Tibial nerve (tissue), 4 donors: ENCODE results near the gene LRPPRC. TPM values are rescaled to one million over a fixed set of nuclear protein-coding genes. Genes with fewer than 3 reads are reported as not detected.

Source experiments
- DNase-seq, 2 donors: peaks; one replicate each; pipeline ENCODE4 v3.0.0-alpha.2; 2019; ENCODE audit warnings: low spot score in 2 of 2
- H3K27ac ChIP-seq, 4 donors: fragments of 200-600 bp; sonication (generic) in 3 of 4; one replicate each; pipeline ENCODE4 v1.5.1; 2017 to 2019; ENCODE audit warnings: mild to moderate bottlenecking in 1 of 4
- H3K27me3 ChIP-seq, 2 donors: fragments of 200-600 bp; sonication (generic) in 1 of 2; one replicate each; pipeline versions ENCODE4 v1.5.1 to v1.6.0; 2017 to 2019
- H3K36me3 ChIP-seq, 3 donors: fragments of 200-600 bp; sonication (generic); one replicate each; pipeline ENCODE4 v1.5.1; 2018 to 2019
- H3K4me1 ChIP-seq, 4 donors: fragments of 200-600 bp; sonication (generic) in 3 of 4; one replicate each; pipeline ENCODE4 v1.5.1; 2017 to 2019
- H3K4me3 ChIP-seq, 4 donors: fragments of 200-600 bp; sonication (generic) in 3 of 4; one replicate each; pipeline ENCODE4 v1.5.1; 2017 to 2019; ENCODE audit warnings: mild to moderate bottlenecking in 1 of 4, moderate library complexity in 1 of 4
- H3K9me3 ChIP-seq, 4 donors: fragments of 200-600 bp; sonication (generic) in 3 of 4; one replicate each; pipeline ENCODE4 v1.5.1; 2017 to 2019
- EP300 ChIP-seq, 2 donors: sonication (generic); formaldehyde crosslinking; IDR thresholded peaks; one replicate each; pipeline ENCODE4 v1.6.1; 2017; ENCODE audit warnings: antibody characterized with exemption in 2 of 2, mild to moderate bottlenecking in 1 of 2
- POLR2A ChIP-seq, 2 donors: fragments of 450-650 bp; IDR thresholded peaks; one replicate each; pipeline ENCODE4 v1.6.1; 2017; ENCODE audit warnings: antibody characterized with exemption in 2 of 2, mild to moderate bottlenecking in 2 of 2, moderate library complexity in 2 of 2
- WGBS, 2 donors: methylation state at CpG; one replicate each; pipeline ENCODE4 v1.1.5; 2018; 5-methylcytosine and 5-hydroxymethylcytosine counted together
- total RNA-seq, 4 donors: library from RNA; depleted of rRNA; stranded (reverse); fragments of >200 nt; gene quantifications; one replicate each; pipeline ENCODE4 v1.1.0, GENCODE V29; 2016
- TF ChIP-seq, protein P1 (sequence below), 5 experiments: fragments of 200-600 bp in 3 of 5; fragments of 450-650 bp in 2 of 5; sonication (generic) in 3 of 5; IDR thresholded peaks; one replicate each; pipeline ENCODE4 v1.5.1; 2016 to 2019; ENCODE audit warnings: antibody characterized with exemption in 5 of 5, mild to moderate bottlenecking in 3 of 5, moderate library complexity in 2 of 5

Gene LRPPRC
- total RNA-seq, 4 donors from 2014 or later = 42.2 to 53.4 (median 49.7) TPM

DNA sequence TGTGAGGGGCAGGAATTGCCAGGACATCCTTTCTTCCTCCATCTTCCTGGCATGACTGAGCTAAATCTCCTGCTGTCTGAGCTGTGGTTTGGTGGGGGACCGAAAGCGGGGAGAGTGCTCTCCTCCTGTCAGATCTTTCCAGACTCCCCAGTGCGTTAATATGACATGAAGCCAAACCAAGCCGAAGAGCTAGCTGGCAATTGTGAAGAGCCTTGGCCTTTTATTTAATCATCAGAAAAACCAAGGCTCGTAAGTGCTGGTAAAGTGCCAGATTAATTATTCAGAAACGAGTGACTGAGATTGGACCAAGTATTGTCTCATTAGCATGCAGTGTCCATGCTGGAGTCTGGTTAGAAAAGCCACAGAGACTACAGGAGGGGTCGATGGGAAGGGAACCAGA lies 14.5 kb upstream of the LRPPRC start:
- Histone ChIP-seq H3K4me1 (no peaks in the 10 kb centered on the region), H3K27me3 (no peaks in the 10 kb centered on the region), H3K27ac (no peak overlapping the region), H3K4me3 (no peak overlapping the region), H3K36me3 (no peaks in the 10 kb centered on the region), H3K9me3 (no peaks in the 10 kb centered on the region)
- TF ChIP-seq POLR2A (IDR thresholded peaks at IDR 0.05) = no peak
- no peak for TF ChIP-seq EP300 (IDR thresholded peaks at IDR 0.05)
- TF ChIP-seq, protein P1, sequence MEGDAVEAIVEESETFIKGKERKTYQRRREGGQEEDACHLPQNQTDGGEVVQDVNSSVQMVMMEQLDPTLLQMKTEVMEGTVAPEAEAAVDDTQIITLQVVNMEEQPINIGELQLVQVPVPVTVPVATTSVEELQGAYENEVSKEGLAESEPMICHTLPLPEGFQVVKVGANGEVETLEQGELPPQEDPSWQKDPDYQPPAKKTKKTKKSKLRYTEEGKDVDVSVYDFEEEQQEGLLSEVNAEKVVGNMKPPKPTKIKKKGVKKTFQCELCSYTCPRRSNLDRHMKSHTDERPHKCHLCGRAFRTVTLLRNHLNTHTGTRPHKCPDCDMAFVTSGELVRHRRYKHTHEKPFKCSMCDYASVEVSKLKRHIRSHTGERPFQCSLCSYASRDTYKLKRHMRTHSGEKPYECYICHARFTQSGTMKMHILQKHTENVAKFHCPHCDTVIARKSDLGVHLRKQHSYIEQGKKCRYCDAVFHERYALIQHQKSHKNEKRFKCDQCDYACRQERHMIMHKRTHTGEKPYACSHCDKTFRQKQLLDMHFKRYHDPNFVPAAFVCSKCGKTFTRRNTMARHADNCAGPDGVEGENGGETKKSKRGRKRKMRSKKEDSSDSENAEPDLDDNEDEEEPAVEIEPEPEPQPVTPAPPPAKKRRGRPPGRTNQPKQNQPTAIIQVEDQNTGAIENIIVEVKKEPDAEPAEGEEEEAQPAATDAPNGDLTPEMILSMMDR (IDR thresholded peaks at IDR 0.05) = no peak
- no peak for DNase-seq
- 44 to 65% methylated on average over 7 of the region's 7 CpGs for WGBS, 2 donors

GRCh38 chr2:44009136-44009735 lies 13.4 kb upstream of the LRPPRC start:
- 64 to 73% methylated on average over 3 of the region's 3 CpGs for WGBS, 2 donors
- no peak overlapping the region for H3K4me3 ChIP-seq
- H3K9me3 ChIP-seq = no peaks in the 10 kb centered on the region
- H3K27ac ChIP-seq = no peak overlapping the region
- H3K36me3 ChIP-seq = no peaks in the 10 kb centered on the region
- DNase-seq = no peak
- H3K27me3 ChIP-seq = no peaks in the 10 kb centered on the region
- TF ChIP-seq POLR2A (IDR thresholded peaks at IDR 0.05) (no peak), EP300 (IDR thresholded peaks at IDR 0.05) (no peak)
- TF ChIP-seq, protein P1 (IDR thresholded peaks at IDR 0.05) = no peak
- H3K4me1 ChIP-seq = no peaks in the 10 kb centered on the region

DNA sequence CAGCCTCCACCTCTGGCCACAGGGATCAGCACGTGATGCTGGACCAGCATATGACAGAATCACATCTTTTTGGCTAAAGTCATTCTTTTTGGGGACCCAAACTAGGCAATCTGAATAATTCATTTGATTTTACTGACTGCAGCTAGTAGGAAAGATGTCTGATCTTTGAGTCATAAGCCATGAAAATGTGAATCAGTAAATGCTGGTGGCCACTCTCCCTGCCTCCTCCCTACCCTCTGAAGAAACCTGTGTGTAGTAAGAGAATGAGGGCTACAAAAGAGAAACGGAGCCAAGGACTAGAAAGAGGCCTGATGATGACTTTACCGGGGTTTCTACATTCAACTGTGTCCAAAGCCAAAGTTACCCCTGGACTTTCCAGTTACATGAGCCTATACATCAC lies 10.1 kb upstream of the LRPPRC start:
- TF ChIP-seq, protein P1 (IDR thresholded peaks at IDR 0.05) = no peak
- TF ChIP-seq EP300 (IDR thresholded peaks at IDR 0.05) (no peak), POLR2A (IDR thresholded peaks at IDR 0.05) (no peak)
- Histone ChIP-seq H3K36me3 (no peaks in the 10 kb centered on the region), H3K4me3 (no peak overlapping the region), H3K4me1 (peaks cover 0 to 3% (median 0%) of the 10 kb centered on the region in 4 donors), H3K9me3 (no peaks in the 10 kb centered on the region), H3K27me3 (no peaks in the 10 kb centered on the region), H3K27ac (no peak overlapping the region)
- WGBS, 2 donors = 67% methylated on average over 3 of the region's 3 CpGs
- DNase-seq = no peak

- 69 to 70% methylated on average over 3 of the region's 3 CpGs for WGBS, 2 donors
- TF ChIP-seq POLR2A (IDR thresholded peaks at IDR 0.05) (no peak), EP300 (IDR thresholded peaks at IDR 0.05) (no peak)
- TF ChIP-seq, protein P1 (IDR thresholded peaks at IDR 0.05) = no peak
- no peaks in the 10 kb centered on the region for H3K27me3 ChIP-seq
- DNase-seq = no peak
- peaks cover 0 to 3% (median 0%) of the 10 kb centered on the region in 4 donors for H3K4me1 ChIP-seq
- H3K36me3 ChIP-seq = no peaks in the 10 kb centered on the region
- H3K4me3 ChIP-seq = no peak overlapping the region
- no peaks in the 10 kb centered on the region for H3K9me3 ChIP-seq
- no peak overlapping the region for H3K27ac ChIP-seq
Measured at GRCh38 chr2:44004735-44005602, 9.2 kb upstream of the LRPPRC start.

DNA sequence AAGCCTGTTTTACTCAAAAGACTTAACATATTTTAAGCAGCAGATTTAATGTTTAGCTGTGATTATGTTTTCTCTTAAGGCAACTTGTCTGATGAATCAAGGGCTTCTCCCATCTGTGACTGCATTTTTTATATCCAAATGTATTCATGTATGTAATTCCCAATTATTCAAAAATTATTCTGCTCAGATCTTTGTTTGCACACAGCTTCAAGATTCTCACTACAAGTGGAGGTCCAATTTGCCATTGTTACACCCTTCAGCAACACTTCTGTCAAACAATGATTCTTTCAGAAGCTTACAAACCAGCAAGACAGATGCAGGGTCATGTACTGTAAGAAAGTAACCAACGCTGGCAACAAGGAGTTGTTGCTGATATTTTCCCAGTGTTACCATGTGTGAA lies 5.9 kb upstream of the LRPPRC start:
- no peak for DNase-seq
- H3K27ac ChIP-seq = no peak overlapping the region
- H3K4me3 ChIP-seq = no peak overlapping the region
- TF ChIP-seq POLR2A (IDR thresholded peaks at IDR 0.05) = no peak
- no peak for TF ChIP-seq EP300 (IDR thresholded peaks at IDR 0.05)
- no peaks in the 10 kb centered on the region for H3K9me3 ChIP-seq
- 38 to 47% methylated on average over 1 of the region's 1 CpG for WGBS, 2 donors
- H3K4me1 ChIP-seq = peaks cover 0 to 3% (median under 1%) of the 10 kb centered on the region in 4 donors
- H3K27me3 ChIP-seq = no peaks in the 10 kb centered on the region
- no peaks in the 10 kb centered on the region for H3K36me3 ChIP-seq
